GM21367 (cell line): ENCODE results near the gene NCK2.
A peak's percentile ranks its signal among the peaks of the same experiment; 100 is the strongest.

Experiments used
- ATAC-seq: cut with Tn5 transposase; IDR thresholded peaks from one replicate; pipeline ENCODE4 v1.9.1; 2021; ENCODE audit not compliant: unreplicated experiment

Gene NCK2

GRCh38 chr2:105808423-105809096, 63.8 kb downstream of the NCK2 start:
- ATAC-seq: no peak

- no peak for ATAC-seq
Measured at GRCh38 chr2:105809097-105809473, 64.4 kb downstream of the NCK2 start.

GRCh38 chr2:105809723-105810122, 65.0 kb downstream of the NCK2 start:
- no peak for ATAC-seq

- ATAC-seq: peak; percentile 76
Measured at GRCh38 chr2:105812180-105813044, 67.7 kb downstream of the NCK2 start.

- ATAC-seq: no peak
Measured at GRCh38 chr2:105813045-105813315, 68.3 kb downstream of the NCK2 start.

GRCh38 chr2:105813405-105813804, 68.7 kb downstream of the NCK2 start:
- no peak for ATAC-seq

GRCh38 chr2:105814291-105814940, 69.7 kb downstream of the NCK2 start:
- no peak for ATAC-seq

- no peak for ATAC-seq
Measured at GRCh38 chr2:105815401-105815800, 70.7 kb downstream of the NCK2 start.

GRCh38 chr2:105820151-105820550, 75.4 kb downstream of the NCK2 start:
- no peak for ATAC-seq

- ATAC-seq: no peak
Measured at GRCh38 chr2:105820691-105821090, 76.0 kb downstream of the NCK2 start.

- ATAC-seq: no peak
Measured at GRCh38 chr2:105821428-105822125, 76.9 kb downstream of the NCK2 start.

GRCh38 chr2:105822186-105822585, 77.5 kb downstream of the NCK2 start:
- no peak for ATAC-seq

- no peak for ATAC-seq
Measured at GRCh38 chr2:105824446-105824845, 79.7 kb downstream of the NCK2 start.

GRCh38 chr2:105827351-105828096, 82.8 kb downstream of the NCK2 start:
- ATAC-seq: no peak

GRCh38 chr2:105828558-105828957, 83.8 kb downstream of the NCK2 start:
- no peak for ATAC-seq

- ATAC-seq: peak; percentile 79
Measured at GRCh38 chr2:105834931-105835330, 90.2 kb downstream of the NCK2 start.

- no peak for ATAC-seq
Measured at GRCh38 chr2:105836341-105836740, 91.6 kb downstream of the NCK2 start.

GRCh38 chr2:105836840-105837692, 92.4 kb downstream of the NCK2 start:
- ATAC-seq: no peak

- ATAC-seq: no peak
Measured at GRCh38 chr2:105839793-105840192, 95.1 kb downstream of the NCK2 start.

- ATAC-seq: no peak
Measured at GRCh38 chr2:105840933-105841332, 96.2 kb downstream of the NCK2 start.
